Ishikawa (cell line): ENCODE results near the gene CIAO3.

Experiments used
- EP300 ChIP-seq: IDR thresholded peaks from 2 replicates; pipeline ENCODE4 v1.6.1; 2012; ENCODE audit warnings: borderline replicate concordance
- FOXM1 ChIP-seq: IDR thresholded peaks from 2 replicates; pipeline ENCODE4 v1.6.1; 2012; ENCODE audit warnings: low read depth, borderline replicate concordance
- NFIC ChIP-seq: IDR thresholded peaks from 2 replicates; pipeline ENCODE4 v1.6.1; 2012
- TAF1 ChIP-seq: IDR thresholded peaks from 2 replicates; pipeline ENCODE4 v1.6.1; 2012; ENCODE audit warnings: low read depth, mild to moderate bottlenecking
- YY1 ChIP-seq: IDR thresholded peaks from 2 replicates; pipeline ENCODE4 v1.6.1; 2012; ENCODE audit warnings: low read depth

GRCh38 chr16:730666-731509, 9.9 kb downstream of the CIAO3 start:
- TF ChIP-seq YY1 (no peak), EP300 (no peak), TAF1 (no peak), FOXM1 (no peak), NFIC (no peak)
